GM03348 (cell line): Measurements from ENCODE around the gene COL11A2.

Experiments used
- DNase-seq: peaks from one replicate; pipeline ENCODE4 v3.0.0; 2012; ENCODE audit warnings: low spot score

The COL11A2 gene

DNA sequence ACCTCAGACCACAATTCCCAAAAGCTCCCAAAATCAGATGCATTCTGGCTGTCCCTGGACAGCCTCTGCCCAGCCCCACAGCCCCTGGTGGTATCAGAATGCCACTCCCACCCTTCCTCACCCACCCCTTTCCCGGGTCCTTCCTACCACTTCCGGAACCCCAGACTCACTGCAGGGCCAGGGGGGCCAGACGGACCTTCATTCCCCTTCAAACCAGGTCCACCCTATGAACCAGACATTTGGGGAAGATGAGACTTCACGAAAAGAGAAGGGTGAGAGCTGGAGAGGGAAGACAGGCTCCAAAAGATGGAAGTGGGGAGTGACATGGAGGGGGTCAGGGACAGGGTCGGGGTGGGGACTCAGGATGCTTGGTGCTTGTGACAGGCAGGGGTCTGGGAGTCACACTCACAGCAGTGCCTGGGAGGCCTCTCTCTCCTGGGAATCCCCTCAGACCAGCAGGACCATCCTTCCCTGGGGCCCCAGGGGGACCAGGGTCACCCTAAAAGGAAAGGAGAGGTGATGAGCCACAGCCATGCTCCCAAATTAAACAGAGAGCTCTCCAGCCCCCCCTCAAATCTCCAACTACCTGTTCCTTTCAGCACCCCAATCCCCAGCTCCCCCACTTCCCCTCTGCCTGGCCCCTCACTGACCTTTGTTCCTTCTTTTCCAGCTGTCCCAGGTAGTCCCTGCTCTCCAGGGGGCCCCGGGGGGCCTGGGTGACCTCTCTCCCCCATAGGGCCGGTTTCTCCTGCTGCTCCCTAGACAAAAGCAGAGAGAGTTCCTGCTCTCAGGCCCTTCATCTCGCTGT is 20.2 kb downstream of the COL11A2 start:
- no peak for DNase-seq

- DNase-seq: no peak
Measured at GRCh38 chr6:33171016-33171879, 21.0 kb downstream of the COL11A2 start.

GRCh38 chr6:33170176-33171015 is 21.9 kb downstream of the COL11A2 start:
- no peak for DNase-seq

- DNase-seq: no peak
Measured at GRCh38 chr6:33169291-33170175, 22.7 kb downstream of the COL11A2 start.

DNA sequence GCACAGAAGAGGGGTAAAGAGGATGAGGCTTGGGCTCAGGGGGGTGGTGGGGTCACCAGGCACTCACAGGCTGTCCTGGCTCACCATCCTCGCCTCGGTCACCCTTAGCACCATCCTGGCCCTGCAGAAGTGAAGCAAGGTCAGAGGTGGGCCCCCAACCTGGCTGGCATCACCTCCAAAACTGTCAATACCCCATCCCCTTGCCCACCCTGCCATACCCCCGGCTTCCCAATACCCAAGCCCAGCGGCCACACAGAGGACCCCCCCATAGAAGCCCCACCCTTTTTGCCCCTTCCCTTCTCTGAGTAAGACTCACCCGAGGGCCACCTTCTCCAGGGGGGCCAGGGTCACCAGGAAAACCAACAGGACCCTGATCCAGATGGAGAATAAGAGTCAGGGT is 23.6 kb downstream of the COL11A2 start:
- DNase-seq: no peak

GRCh38 chr6:33168284-33168601 is 24.0 kb downstream of the COL11A2 start:
- DNase-seq: no peak

DNA sequence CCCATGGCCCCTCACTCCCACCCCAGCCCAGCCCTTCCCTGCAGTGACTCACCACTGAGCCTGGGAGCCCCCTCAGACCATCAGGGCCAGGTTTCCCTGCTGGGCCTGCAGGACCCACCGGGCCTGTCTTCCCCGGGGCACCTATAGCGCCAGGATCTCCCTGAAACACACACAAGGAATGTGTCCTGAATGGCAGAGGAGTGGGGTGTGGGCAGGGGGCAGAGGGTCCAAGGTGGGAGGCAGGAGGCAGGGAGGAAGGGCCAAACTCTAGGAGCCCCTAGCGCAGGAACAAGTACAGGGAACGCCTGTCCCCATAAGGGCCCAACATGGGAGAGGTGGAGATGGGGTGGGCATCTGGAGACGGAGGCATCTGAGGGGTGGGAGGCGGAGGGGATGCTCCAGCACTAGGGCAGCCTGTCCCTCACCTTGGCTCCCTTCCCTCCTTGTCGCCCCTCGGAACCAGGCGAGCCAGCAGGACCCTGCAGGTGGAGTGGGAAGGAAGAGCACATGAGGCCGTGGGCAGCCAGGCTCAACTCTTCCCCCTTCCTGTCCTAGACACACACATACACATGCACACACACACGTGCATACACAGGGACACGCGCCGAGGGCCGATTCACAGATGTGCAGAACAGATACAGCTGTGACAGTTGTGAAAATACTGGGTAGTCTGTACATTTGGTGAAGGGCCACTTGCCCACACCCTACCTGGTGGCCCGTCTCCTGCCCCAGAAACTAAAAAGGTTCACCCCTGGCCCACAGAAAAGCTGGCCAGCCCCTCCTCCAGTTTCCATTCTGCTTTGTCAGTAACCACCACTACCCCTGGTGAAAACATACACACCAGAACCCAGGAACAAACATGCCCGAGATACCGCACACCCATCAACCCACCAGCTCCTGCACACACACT is 24.6 kb downstream of the COL11A2 start:
- DNase-seq: no peak

DNA sequence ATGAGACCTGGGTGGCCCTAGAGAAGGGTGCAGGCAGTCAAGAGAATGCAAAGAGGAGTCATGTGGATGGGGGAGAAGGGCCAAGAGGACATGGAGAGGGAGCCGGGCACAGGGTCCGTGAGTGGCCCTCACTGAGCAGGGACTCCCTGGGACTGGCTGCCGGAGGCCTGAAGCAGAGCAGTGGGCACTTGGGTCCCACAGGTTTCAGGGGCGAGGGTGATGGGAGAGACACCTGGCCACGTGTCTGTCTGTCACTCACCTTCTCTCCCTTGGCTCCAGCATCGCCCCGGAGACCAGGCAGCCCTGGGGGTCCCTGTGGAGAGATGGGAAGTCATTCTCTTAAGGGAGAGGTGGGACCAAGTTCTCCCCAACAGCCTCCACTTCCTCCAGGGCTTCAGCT is 25.5 kb downstream of the COL11A2 start:
- no peak for DNase-seq

- DNase-seq: no peak
Measured at GRCh38 chr6:33166363-33166762, 25.9 kb downstream of the COL11A2 start.

- DNase-seq: no peak
Measured at GRCh38 chr6:33165581-33166258, 26.5 kb downstream of the COL11A2 start.

- DNase-seq: no peak
Measured at GRCh38 chr6:33164665-33165373, 27.4 kb downstream of the COL11A2 start.

- no peak for DNase-seq
Measured at GRCh38 chr6:33164176-33164575, 28.1 kb downstream of the COL11A2 start.

GRCh38 chr6:33163540-33163939 is 28.7 kb downstream of the COL11A2 start:
- no peak for DNase-seq

DNA sequence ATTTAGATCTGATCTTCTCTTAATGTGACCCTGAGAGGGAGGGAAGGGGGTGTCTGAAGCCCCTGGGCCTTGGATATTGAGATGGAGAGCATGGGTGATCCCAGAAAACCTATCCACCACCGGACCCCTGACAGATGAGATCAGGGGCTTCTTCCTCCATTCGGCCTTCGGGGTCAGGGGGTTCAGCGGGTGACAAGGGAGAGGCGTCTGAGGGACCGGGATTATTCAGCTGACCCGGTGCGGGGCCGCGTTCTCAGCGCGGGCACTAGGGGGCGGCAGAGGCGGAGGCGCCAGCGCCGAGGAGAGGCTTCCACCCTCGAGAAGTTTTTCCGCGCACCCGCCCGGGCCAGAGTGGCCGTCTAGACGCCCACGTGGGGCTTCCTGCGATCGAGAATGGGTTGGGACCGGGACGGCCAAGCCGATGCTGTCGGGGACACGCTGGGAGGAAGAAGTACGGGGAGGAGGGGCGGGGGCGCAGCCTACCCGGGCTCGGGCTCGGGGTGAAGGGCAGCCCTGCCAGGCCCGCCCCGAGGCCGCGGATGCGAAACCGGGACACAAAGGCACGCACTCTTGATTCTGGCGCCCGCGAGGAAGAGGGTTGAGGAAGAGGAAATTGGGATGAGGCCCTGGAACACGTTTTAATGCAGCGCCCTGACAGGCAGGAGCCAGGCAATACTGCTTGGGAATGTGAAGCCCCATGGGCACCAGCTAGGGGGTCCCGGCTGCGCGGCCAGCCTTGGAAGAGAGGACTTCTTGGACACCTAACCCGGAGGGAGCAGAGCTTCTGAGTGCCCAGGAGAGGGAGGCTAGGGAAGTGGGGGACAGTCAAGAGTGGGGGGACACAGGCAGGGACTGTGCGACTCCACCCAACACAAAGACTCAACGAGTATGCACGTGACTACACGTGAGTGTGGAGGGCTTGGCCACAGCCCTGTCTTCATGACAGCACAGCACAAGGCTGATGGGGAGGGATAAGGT is 30.6 kb downstream of the COL11A2 start:
- peak; percentile 95 for DNase-seq

- peak; percentile 80 for DNase-seq
Measured at GRCh38 chr6:33160728-33161344, 31.4 kb downstream of the COL11A2 start.

DNA sequence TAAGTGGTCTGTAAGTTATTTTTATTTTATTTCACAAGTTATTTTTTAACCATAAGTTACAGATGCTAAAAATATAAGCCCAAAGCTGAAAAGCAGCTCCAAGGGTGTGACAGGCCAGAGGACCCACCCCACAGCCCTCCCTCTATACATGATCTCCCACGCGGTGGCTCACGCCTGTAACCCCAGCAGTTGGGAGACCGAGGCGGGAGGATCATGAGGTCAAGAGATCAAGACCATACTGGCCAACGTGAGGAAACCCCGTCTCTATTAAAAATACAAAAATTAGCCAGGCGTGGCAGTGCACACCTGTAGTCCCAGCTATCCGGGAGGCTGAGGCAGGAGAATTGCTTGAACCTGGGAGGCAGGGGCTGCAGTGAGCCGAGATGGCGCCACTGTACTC is 32.2 kb downstream of the COL11A2 start:
- no peak for DNase-seq

- DNase-seq: no peak
Measured at GRCh38 chr6:33156964-33157363, 35.3 kb downstream of the COL11A2 start.
